NCI-H2227 treated with DMSO at 0.1 percent for 48 hours (cell line): Measurements from ENCODE around the gene TLCD4.
"Not testable (repeated sequence)": the region's sequence is repeated elsewhere in the genome, so short reads cannot be mapped to it uniquely, and the experiment has no call there.

ENCODE experiments used
- DNase-seq: peaks from one replicate; lab custom pipeline; 2025; lab: John Stamatoyannopoulos, UW

The TLCD4 gene

DNA sequence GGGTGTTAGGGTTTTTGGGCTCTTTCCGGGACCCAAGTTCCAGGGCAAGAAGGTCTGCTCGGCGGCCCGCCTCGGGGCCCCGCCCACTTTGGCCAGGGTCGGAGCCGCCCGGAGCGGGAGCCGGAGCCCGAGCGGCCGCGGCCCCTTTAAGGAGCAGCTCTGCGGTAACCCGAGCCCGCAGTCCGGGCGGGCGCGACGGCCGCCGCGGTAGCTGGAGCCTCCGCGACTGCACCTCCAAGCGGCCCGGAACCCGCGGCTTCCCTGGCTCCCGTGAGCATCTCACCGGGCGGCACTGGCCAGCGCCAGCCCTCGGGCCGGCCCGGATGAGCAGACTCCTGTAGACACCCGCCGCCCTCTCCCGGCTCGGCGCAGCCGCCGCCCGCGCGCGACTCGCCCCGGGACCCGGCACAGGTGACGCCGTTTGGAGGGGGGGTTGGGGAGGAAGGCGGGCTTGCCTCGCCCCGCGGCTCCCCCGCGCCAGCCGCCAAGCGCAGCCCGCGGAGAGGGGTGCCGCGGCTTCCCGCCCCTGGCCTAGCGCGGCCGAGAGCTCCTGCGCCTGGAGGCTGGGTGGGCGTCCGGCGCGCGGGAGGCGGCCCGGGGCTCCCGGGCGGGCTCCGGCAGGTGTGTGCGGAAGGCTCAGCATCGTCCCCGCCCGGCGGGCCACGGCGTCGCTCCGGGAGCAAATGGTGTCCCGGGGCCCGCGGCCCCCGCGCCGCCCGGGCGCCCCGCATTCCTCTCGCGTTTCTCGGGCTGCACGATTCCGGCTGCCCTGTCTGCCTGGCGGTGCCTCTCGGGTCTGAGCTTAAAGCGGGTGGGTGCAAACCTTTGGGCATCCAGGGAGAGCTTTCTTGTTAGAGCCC, at the start of gene TLCD4:
TLCD4 (plus strand) TSS at position 149 of the 860 bp plus-strand sequence. CDS start 26,547 bp downstream, outside the sequence.
- DNase-seq: peak; percentile 70

GRCh38 chr1:95067568-95067967, 49.6 kb upstream of the TLCD4 start:
- DNase-seq: peak; percentile 49

DNA sequence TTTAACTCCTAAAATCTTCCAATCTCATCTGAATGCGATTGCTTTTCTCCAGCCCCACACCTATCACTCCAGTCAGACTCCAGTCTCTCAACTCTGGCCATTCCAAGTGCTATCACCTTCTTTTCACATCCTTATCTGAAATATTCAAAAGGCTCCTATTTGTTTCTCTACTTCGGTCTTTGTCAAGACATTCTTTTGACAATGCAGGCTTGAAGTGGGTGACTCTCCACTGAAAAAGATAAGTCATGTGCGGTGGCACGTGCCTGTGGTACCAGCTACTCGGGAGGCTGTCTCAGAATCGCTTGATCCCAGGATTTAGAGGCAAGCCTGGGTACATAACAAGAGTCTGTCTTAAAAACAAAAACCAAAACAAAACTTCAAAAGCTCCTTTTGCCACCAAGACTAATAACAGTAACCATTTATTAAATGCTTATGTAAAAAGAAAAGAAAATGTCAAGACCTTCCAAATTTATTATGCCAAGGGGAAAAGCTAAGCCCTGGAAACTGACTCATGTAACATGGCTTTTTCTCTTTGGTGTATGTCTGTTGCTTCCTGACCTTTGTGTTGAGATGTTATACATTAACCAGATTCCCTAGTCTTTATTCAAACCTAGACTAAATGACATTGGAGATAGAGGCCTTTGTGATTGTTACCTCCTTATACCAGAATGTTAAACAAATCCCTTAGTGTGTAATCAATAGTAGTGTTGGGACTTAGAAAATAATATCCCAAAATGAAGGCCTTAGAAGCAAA, 48.0 kb upstream of the TLCD4 start:
- DNase-seq: no peak

DNA sequence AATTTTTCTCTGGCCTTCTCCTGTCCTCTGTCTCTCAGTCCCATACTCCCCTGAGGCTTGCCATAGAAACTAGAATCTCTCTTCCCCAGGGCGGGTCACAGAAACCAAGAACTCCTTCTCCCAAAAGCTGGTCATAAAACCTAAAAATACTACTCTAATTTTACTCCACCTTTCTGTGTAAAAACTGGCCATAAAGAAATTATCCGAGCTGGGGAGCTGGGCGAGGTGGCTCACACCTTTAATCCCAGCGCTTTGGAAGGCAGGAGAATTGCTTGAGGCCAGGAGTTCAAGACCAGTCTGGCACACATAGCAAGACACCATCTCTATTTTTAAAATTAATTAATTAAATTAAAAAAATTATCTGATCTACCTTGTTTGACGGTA, 47.5 kb upstream of the TLCD4 start:
- DNase-seq: no peak

- DNase-seq: no peak
Observed at GRCh38 chr1:95071539-95071938, 45.6 kb upstream of the TLCD4 start.

DNA sequence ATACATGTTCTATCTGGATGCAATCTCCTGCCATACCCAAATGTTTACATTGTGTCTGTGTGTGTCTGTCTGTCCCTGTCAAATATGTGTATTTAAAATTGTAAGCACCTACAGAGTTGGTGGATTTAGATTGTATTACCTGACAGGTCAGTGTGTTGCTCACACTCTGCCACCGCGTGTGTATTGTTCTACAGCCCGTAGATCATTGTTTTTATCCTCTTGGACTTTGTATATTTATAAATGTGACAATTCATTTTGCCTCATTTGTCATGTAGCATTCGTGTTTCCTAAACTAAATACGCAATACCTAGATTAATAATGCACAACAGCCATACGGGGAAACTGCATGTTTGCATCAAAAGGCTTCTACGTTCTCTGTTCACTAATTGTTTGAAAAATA, 45.0 kb upstream of the TLCD4 start:
- DNase-seq: no peak

- peak; percentile 99 for DNase-seq
Observed at GRCh38 chr1:95072532-95073419, 44.4 kb upstream of the TLCD4 start, which contains the start of gene ALG14. ALG14 (minus strand) TSS chr1:95072951; CDS start chr1:95072898, 53 bp downstream.

- DNase-seq: no peak
Observed at GRCh38 chr1:95073446-95073845, 43.7 kb upstream of the TLCD4 start.

GRCh38 chr1:95076034-95076433, 41.1 kb upstream of the TLCD4 start:
- no peak for DNase-seq

DNA sequence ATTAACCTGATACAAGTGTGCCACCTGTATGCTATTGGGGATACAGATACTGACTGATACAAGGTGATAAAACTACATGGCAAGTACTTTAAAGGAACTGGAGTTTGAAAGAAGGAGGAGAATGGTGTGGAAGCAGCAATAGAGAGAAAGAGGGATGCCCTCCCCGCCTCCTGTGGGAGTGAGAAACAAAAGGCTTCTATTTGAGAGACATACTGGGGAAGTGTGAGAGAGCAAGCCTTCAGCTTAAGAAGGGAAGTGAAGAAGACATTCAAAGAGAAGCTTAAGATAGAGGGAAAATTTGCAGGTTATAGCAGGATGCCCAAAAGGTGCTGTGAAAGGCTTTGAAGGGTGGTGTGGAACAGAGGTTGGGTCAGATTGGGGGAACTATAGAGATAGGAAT, 36.7 kb upstream of the TLCD4 start:
- DNase-seq: no peak

DNA sequence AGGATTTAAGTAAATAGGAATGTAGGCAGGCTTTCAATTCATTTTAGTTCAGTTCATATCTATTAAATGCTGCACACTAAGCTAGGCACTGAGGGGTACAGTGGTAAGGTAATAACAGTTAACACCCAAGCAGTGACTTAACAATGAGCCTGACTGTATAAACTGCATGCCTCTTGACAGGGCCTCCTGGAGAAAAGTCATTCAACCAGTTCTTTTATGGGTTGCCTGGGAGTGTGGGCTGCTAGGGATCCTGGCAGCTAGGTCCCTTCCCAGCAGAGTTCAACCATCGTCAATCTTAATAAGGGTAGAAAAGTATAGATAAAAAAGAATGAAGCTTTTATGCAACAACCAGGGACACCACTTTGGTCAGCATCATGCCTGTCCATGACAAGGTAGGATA, 36.3 kb upstream of the TLCD4 start:
- no peak for DNase-seq

- DNase-seq: peak; percentile 15
Observed at GRCh38 chr1:95084317-95085176, 32.6 kb upstream of the TLCD4 start.

DNA sequence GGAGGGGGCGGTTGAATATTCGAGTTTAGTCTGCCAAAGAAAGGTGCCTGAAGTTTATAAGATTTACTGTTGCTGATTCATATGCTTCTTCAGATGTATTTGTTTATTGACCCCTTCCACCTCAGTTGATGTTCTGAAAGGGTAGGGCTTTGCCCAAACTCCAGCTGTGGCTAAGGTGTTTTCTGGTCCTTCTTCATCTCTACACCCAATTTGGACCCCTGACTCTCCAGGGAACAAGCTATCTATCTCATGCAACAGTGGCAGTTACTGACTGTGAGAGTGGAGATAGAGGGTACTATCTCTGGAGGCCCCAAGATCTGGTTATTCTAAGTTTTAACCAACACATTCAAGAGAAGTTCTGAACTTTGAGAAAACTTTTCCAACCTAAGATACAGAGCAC, 31.8 kb upstream of the TLCD4 start:
- no peak for DNase-seq

DNA sequence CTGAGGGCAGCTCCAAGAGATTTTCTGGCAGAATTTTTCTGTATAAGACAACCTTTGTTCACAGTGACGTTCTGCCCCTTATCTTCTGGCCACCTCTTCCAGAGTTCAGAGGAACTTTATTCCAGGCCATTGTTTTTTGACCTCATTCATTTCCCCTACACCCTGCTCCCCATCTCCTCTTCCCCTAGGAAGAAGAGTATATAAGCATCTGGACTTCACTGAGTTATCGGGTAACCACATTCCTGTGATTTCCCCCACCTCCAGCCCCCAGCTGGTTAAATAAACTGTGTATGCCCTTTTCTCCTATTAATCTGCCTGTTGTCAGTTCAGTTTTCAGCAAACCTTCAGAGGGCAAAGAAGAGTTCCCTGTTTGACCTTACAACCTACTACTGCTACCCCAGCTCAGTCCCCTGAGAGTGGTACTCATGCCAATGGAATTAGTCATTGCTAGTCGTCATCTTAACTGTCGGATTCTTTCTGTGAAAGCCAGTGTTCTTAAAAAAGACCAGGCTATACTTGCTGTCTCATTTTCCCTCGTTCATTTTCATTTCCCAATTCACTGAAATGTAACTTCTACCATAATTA, 30.1 kb upstream of the TLCD4 start:
- DNase-seq: no peak

- no peak for DNase-seq
Observed at GRCh38 chr1:95088303-95088702, 28.9 kb upstream of the TLCD4 start.

DNA sequence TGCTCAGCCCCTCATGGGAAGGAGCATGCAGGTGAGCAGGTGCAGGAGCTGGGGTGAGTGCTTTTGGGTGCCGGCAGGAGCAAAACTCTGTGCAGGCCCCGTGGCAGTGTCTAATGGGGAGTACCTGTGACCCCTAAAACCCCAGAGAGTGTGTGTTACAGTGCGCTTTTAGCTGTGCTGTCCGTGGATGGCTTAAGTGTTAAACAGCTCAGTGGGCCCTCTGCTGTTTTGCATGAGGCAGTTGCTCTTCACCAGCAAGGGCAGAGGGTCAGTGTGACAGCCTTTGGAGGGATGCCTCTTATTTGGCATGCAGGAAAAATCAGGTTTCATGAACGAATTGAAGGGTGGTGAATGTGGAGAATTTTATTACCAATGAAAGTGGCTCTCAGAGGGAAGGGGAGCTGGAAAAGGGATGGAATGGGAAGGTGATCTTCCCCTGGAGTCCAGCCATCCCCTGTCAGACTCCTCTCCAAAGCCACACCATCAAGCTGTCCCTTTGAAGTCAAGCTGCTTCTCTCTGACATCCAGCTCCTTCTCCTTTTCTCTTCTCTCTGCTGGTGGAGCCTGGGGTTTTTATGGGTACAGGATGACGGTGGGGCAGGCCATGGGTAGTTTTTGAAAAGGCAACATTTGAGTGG, 27.4 kb upstream of the TLCD4 start:
- no peak for DNase-seq

- not testable (repeated sequence) for DNase-seq
Observed at GRCh38 chr1:95091290-95091689, 25.9 kb upstream of the TLCD4 start.

GRCh38 chr1:95092891-95093290, 24.3 kb upstream of the TLCD4 start:
- DNase-seq: not testable (repeated sequence)

DNA sequence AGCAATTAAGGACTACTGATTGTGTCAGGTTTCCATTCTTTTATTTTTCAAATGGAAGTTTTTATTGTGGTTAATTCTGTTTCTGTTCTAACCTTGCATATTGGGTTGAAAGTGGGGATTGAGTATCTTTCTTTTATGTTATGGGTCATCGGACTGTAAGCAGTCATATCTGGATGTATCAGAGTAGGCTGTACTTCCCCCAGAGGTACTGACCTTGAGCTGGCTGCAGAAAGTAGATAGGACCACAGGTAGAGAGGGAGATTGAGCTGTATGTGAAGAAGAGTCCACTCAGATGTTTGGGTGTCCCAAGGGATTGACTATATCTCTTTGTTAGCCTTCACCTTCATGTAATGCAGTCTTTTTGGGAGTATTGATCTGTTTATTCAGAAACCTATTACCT, 23.9 kb upstream of the TLCD4 start:
- no peak for DNase-seq

DNA sequence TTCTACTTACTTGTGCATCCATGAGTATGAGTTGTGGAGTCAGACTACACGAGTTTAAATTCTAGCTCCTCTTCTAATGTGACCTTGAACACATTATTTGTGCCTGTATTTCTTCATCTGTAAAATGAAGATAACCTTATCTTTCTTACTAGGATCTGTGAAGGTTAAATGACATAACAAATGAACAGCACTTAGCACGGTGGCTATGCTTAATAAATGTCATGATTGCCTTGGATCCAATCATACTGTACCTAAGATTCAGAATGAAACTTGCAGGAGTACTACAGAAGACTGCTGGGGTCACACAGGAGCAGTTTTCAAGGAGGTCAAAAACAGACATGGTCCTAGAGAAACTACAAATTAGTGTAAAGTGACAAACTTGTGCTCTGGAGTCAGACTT, 22.2 kb upstream of the TLCD4 start:
- no peak for DNase-seq
